HG03060 (cell line): ENCODE measurements around the gene PLEKHH2.
"Not testable (repeated sequence)": the region's sequence is repeated elsewhere in the genome, so short reads cannot be mapped to it uniquely, and the experiment has no call there.

ENCODE experiments used
- ATAC-seq: cut with Tn5 transposase; IDR thresholded peaks from one replicate; pipeline ENCODE4 v1.9.1; 2021; ENCODE audit warnings: low read depth, moderate number of reproducible peaks; ENCODE audit not compliant: unreplicated experiment

Gene PLEKHH2

DNA sequence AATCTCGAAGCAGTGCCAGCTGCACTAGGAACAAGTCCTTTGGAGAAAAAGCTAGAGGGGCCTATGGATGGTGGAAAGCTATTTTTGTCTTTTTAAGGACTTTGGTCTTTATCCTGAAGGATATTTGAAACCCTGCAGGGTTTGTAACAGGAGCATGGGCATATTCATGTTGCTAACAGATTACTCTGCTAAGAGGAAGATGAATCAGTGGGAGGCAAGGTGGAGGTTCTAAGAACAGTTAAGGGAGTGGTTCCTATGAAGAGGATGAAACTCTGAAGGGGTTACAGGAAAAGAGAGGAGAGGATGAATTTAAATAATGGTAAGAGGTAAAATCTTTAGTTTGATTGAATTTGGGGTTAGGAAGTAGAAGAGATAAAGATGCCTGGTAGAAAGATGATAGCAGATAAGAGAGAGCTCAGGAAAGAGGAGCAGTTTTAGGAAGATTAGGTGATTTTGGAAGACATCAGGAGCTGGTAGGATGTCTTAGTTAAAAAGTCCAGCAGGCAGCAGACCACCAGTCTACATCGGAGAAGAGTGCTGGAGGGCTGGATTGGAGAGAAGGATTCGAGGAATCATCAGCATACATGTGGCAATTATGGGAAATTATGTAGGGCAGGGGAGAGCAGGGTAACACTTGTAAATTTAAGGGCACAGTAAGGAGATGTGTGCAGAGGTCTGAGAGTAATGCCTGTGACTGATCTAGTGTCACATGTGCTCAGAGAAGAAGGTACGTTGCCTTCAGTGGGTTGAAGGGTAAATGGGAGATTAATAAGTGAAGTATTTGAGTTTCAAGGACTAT is 78.4 kb downstream of the PLEKHH2 start:
- ATAC-seq = no peak

DNA sequence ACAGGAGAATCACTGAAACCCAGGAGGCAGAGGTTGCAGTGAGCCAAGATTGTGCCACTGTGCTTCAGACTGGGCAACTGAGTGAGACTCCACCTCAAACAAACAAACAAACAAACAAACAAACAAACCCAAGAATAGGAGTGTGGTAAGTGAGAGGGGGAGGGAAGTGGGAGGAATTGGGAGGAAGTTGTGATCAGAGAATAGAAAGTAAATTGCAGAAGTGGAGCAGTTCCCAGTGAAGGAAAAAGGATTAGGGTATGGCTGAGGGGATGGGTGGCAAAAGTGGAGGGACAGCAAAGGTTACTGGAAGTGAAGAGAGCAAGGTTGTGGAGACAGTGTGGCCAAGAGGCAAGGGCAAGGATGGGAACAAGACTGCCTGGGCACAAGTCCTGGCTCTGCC is 80.3 kb downstream of the PLEKHH2 start:
- no peak for ATAC-seq

DNA sequence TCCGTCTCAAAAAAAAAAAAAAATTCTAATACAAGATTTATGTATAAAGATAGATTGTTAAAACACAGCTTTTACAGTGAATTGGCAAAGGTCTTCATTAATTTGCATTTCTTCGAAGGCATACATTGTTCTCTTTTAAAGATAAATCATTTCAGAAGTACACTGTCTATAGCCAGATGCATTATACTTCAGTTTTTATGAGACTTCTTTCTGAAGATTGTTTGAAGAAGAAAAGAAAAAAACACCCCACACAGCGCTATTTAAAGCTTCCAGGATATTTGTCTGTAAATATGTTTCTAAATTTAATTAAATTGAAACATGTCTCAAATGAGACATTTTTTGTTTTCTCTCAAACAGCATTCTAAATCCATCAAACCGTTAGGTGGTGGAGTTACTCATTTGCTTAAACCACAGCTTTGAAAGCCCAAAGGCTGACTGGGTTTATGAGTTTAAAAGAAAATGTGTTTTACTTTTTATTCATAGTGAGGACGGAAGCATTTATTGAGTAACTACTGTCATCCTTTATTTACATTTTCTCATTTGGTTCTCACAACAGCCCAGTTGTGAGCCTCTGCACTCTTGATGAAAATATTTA is 81.6 kb downstream of the PLEKHH2 start:
- no peak for ATAC-seq

DNA sequence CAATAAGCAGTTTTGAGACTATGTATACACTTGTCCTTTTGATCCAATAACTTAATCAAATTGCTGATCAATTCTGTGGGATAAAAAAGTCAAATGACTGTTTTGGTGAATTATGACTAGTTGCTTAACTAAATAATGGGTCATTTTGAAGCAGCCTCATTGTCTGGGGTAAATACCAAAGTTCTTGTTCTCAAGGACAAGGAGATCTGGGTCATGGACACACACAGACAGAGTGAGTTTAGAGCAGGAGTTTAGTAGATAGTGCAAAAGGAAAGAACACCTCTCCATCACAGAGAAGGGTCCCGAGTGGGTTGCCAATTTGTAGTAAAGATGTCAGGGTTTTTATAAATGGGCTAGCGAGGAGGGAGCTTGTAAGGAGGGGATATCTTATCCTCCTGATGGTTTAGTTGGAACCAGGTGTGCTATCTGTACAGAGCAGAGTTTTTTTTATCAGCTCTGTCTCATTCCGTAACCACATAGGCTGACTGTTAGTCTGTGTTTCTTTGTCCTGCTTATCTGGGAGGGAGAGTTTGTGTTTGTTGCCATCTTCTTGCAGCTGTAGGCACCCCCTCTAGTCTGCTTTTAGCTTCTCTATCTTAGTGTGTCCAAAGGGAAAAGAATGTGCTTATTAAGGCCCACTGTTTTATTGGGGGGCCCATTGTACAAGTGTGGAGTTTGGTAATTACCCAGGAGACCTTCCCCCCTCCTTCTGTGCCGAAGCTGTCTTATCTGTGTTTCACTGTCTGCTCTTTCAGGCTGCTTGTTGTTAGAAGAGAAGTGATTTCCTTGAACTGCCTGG is 87.9 kb downstream of the PLEKHH2 start:
- no peak for ATAC-seq

DNA sequence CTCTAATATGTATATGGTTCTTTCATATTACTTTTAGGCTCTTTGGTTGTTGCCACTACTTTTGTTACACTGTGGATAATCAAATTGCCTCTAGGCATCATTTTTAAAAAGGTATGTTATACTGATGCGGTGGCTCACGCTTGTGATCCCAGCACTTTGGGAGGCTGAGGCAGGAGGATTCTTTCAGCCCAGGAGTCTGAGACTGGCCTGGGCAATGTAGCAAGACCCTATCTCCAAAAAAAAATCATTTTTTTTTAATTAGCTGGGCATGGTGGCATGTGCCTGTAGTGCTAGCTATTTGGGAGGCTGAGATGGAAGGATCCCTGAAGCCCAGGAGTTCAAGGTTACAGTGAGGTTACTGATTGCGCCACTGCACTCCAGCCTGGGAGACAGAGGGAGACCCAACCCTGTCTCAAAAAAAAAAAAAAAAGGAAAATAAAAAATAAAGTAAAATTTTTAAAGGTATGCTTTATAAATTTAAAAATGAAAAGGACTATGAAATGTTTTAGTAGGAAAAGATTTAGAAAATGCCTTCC is 88.7 kb downstream of the PLEKHH2 start:
- ATAC-seq = no peak

DNA sequence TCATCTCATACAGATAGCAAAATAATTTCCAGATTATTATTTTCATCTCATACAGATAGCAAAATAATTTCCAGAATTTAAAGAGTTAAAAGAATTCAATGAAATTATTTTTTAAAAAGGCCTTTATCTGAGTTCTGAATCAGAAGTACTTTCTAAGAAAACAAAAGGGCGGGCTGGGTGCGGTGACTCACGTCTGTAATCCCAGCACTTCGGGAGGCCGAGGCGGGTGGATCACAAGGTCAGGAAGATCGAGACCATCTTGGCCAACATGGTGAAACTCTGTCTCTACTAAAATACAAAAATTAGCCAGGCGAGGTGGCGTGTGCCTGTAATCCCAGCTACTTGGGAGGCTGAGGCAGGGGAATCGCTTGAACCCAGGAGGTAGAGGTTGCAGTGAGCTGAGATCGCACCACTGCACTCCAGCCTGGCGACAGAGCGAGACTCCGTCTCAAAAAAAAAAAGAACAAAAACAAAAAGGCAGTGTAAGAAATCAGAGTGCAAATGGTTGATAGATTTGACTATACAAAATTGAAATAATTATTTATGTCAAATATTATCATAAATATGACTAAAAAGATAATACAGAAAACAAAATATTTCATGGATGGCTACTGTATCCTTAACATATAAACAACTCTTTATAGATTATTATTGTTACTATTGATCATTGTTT is 90.0 kb downstream of the PLEKHH2 start:
- not testable (repeated sequence) for ATAC-seq

DNA sequence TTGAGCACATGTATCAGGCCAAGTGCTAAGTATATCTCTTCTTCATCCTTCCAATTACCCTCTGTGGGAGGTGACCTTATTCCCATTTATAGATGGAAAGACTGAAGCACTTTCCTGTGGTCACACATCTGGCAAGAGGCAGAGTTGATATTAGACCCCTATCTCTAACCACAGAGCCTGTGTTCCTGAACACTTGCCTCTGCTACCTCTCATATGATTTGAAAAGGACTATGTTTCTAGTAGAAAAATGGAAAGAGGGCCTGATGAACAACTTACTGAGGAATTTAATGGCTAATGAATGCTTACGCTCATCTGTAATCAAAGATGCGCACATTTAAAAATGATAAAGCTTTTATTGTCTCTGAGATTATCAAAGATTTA is 90.6 kb downstream of the PLEKHH2 start:
- ATAC-seq = no peak

DNA sequence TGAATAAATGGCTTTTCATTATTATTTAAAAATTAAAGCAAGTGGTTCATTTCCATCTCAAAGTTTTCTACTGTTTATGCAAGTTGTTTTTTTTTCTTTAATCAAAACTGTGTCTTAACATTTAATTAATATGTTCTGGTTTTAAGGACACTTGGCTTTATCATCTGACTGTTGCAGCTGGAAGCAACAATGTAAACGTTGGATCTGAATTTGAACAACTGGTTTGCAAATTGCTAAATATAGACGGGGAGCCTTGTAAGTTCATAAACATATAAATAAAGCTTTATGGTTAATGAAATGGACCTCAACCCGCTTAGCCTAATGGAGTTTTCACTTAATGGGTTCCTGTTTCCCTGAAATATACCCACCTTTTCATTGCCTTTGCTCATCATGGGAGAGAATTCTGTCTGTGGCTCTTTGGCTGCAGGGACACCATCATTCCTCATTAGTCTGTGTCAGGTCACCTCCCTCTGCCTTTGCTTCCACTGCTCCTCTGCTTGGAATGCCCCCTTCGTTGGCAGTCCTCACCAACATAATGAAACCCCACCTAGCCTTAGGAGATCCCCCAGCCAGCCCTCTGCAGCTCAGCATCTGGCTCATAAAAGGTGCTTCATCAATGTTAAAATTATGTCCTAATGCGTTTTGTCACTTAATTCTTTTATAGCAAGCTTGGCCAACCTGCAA is 92.6 kb downstream of the PLEKHH2 start:
- no peak for ATAC-seq

DNA sequence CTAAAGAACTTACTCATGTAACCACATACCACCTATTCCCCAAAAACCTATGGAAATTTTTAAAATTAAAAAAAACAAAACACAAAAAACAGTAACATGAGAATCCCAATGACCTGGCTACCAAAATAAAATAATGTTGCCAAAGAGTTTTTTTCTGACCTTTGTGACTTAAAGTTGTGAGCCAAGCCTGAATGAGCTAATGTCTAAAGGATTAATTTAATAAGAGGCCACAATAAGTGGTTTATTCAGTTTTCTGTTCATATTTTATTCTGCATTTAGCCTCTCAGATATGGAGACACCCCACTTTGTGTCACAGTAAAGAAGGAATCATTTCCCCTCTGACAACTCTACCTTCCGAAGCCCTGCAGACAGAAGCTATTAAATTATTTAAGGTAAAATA is 94.2 kb downstream of the PLEKHH2 start:
- ATAC-seq = no peak

DNA sequence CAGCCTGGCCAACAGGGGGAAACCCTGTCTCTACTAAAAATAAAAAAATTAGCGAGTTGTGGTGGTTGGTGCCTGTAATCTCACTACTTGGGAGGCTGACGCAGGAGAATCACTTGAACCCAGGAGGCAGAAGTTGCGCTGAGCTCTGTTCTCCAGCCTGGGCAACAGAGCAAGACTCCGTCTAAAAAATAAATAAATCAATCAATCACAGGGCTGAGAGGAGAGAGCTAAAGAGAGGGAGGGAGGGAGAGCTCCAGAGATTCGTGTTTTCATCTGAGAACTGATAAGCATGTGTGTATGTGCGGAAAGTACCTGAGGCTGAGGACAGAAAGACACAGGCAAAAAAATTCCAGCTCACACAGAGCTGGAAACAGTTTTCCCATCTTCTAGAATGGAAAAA is 99.6 kb downstream of the PLEKHH2 start:
- no peak for ATAC-seq

DNA sequence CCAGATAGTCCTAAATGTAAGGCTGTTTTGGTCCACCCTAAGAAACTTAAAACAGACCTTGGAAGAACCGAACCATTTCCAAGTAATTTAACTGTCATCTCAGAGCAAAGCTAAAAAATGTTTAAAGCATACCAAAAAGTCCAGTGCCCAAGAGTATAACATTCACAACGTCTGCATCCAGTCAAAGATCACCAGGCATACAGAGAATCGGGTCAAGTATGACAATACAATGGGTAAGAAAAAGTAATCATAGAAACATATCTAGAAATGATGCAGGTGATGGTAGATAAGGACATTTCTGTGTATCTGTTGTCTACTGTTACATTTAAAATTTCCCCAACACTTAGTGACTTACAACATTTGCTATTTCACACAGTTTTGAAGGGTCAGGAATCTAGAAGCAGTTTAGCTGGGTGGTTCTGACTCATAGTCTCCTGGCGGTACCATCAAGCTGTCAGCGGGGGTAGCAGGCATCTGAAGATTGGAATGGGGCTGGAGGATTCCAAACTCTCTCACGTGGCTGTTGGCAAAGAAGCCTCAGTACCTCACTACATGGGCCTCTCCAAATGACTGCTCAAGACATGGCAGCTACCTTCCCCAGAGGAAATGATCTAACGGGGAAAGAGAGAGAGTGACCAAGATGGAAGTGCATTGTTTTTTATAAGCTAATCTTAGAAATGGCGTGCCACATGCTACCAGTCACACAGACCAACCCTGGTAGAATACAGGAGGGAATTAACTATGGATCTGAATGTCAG is 100.2 kb downstream of the PLEKHH2 start:
- ATAC-seq = no peak

DNA sequence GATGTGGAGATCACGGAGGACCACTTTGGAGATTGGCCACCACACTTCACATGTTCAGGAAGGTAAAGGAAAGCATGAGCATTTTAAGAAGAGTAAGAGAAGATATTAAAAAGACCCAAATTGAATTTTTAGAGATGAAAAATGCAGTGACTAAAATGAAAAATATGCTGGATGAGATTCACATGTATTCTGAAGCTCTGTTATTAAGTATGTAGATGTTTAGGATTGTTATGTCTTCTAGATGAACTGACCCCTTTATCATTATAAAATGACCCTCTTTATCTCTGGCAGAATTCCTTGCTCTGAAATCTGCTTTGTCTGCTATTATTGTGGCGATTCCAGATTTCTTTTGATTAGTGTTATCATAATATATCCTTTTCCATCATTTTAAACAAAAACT is 100.8 kb downstream of the PLEKHH2 start:
- ATAC-seq = no peak

DNA sequence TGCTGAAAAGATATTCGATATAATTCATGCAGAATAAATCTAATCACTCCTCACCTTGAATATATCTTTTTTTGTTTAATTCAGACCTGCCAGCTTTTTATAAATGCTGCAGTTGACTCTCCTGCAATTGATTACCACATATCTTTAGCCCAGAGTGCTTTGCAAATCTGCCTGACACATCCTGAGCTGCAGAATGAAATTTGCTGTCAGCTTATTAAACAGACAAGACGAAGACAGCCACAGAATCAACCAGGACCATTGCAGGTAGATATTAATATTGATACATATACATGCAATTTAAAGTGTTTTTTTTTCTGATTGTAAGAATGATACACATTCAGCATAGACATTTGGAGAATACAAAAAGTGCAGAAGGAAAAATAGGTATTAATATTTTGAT is 101.2 kb downstream of the PLEKHH2 start:
- no peak for ATAC-seq

DNA sequence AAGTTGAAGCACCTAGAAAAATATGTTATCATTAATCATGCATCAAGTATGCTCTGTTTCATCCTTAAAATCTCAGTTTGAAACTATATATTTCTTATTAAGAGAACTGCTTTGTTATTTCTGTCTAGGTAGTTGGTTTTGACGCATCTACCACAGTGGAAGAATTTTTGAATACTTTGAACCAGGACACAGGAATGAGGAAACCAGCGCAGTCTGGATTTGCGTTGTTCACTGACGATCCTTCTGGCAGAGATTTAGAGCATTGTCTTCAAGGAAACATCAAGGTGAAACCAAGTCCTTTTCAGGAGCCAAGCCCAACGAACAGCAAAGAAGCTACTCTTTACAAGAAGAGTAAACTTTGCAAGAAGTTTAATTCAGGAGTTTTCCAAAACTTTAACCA is 106.6 kb downstream of the PLEKHH2 start:
- no peak for ATAC-seq

DNA sequence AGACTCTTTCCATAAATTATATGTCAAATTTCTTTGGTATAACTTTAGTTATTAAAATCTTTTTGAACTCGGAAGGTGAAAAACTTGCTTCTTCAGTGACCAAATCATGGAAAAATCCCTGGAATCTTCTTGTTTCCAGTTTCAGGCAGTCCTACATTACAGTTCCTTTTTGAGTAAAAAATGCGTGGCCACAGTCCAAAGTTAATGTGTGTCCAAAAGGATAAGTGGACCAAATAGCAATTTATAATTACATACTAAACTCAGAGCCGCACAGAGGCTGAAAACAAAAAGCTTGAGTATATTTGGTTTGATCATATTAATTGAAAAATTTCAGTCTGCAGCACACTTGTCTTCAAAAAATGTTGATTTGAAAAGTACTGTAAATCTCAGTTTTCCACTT is 108.4 kb downstream of the PLEKHH2 start:
- no peak for ATAC-seq

DNA sequence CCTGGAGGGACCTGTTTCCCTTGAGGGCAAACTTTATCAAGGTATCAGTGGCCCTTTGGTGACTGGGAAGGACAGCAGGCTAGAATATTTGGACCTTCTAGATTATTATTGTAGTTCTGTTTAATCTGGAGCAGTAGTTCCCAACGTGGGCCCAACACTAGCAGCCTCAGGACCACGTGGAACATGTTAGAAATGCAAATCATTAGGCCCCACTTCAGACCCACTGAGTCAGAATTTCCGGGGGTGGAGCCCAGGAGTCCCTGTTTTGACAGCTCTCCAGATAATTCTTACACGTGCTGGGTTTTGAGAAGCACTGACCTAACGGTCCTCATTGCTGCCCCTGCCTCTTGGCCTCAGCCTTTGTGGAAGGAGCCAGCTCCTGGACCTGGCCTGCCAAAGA is 111.3 kb downstream of the PLEKHH2 start:
- no peak for ATAC-seq

DNA sequence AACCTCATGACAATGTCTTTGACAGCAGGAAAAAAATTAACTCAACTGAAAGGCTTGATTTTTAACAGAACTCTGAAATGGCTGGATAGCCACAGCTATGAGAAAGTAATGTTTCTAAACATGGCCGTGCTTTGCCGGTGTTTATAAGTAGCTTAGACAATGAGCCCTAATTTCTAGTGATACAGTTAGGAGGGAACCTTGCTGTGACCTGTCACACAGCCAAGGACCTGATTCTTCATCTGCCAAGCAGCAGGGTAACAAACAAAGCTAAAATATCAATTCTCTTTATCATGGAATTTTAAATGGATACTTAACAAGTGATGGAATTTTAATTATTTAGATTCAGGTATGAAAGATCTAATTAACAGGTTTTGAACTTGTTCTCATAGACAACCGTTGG is 112.5 kb downstream of the PLEKHH2 start:
- no peak for ATAC-seq

DNA sequence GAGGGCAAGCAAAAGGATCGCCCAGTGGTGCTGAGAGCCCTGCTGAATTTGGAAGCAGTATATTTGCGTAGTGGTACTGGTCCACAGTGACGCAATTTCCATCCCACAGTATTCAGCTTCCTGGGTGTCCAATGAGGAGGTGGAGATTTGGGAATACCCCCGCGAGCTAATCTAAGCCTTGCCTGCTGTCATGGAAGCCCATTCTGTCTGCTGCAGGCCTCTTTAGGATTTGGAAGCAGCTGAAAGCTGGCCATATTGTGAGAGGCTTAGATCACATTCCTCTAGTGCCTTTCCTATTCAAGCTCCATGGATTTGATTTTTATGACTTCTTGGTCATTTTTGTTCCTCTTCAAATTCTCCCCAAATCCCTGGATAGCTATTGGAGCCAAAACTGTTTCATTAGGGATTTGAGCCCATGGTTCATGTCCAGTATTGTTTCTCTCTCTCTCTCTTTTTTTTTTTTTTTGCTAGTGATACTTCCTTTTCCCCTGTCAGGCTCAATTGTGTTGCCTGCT is 114.5 kb downstream of the PLEKHH2 start:
- ATAC-seq = no peak

DNA sequence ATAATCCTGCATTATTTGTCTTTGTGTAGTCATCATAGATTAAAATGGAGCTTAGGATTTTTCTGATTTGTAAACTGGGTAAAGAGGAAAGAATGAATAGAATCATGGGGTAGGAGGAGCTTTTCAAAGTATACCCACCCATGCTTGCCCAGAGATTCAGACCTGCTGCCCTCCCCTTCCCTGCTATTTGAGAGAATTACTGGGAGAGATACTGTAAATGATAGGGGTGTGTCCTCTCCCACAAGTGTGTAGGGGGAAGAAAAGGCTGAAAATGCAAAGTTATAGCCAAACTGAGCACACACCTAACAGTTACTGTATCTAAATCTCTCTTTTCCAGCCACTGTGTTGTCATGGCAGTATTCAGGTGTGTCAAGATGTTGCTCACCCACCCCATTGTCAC is 115.2 kb downstream of the PLEKHH2 start:
- ATAC-seq = no peak
